DOHH2 (cell line): Measurements from ENCODE around the gene TTLL10.

ENCODE experiments used
- H3F3A ChIP-seq: fragments of 200-600 bp; sonication (generic), shearing (Covaris generic); 2 replicates; pipeline ENCODE4 v1.6.0; 2016; ENCODE audit warnings: antibody characterized with exemption, mild to moderate bottlenecking; ENCODE audit not compliant: control insufficient read depth, insufficient read depth
- H3K27ac ChIP-seq: fragments of 200-600 bp; sonication (generic); 2 replicates; pipeline ENCODE4 v1.5.1; 2014; ENCODE audit warnings: low read depth, mild to moderate bottlenecking, low read length, moderate library complexity
- H3K27me3 ChIP-seq: fragments of 200-600 bp; sonication (generic); 2 replicates; pipeline ENCODE4 v1.6.1; 2014; ENCODE audit warnings: mild to moderate bottlenecking, low read length, mixed read lengths; ENCODE audit not compliant: control insufficient read depth
- H3K36me3 ChIP-seq: fragments of 200-600 bp; sonication (generic); 2 replicates; pipeline ENCODE4 v1.6.1; 2014; ENCODE audit warnings: mild to moderate bottlenecking, low read length, moderate library complexity, mixed read lengths; ENCODE audit not compliant: control insufficient read depth
- H3K4me1 ChIP-seq: fragments of 200-600 bp; sonication (generic); 2 replicates; pipeline ENCODE4 v1.6.1; 2014; ENCODE audit warnings: mild to moderate bottlenecking, low read length, mixed read lengths; ENCODE audit not compliant: control insufficient read depth
- H3K4me2 ChIP-seq: fragments of 200-600 bp; sonication (generic); 2 replicates; pipeline ENCODE4 v1.6.0; 2014; ENCODE audit warnings: mild to moderate bottlenecking, low read length, moderate library complexity
- H3K4me3 ChIP-seq: fragments of 200-600 bp; sonication (generic); 2 replicates; pipeline ENCODE4 v1.5.1; 2014; ENCODE audit warnings: mild to moderate bottlenecking, low read length, mixed read lengths
- H3K79me2 ChIP-seq: fragments of 200-600 bp; sonication (generic); 2 replicates; pipeline ENCODE4 v1.6.1; 2014; ENCODE audit warnings: mild to moderate bottlenecking, low read length, mixed read lengths; ENCODE audit not compliant: control insufficient read depth
- H3K9me2 ChIP-seq: fragments of 200-600 bp; sonication (generic); replicated peaks from 2 replicates; pipeline ENCODE4 v1.6.1; 2014; ENCODE audit warnings: mild to moderate bottlenecking, low read length, mixed read lengths; ENCODE audit not compliant: control insufficient read depth
- H3K9me3 ChIP-seq: fragments of 200-600 bp; sonication (generic); 2 replicates; pipeline ENCODE4 v1.6.1; 2014; ENCODE audit warnings: antibody characterized with exemption, low read length, mixed read lengths; ENCODE audit not compliant: control insufficient read depth, insufficient read depth
- H4K20me1 ChIP-seq: fragments of 200-600 bp; sonication (generic); 2 replicates; pipeline ENCODE4 v1.6.0; 2014; ENCODE audit warnings: low read depth, mild to moderate bottlenecking, antibody characterized with exemption, low read length, moderate library complexity; ENCODE audit not compliant: control insufficient read depth, insufficient read depth
- CTCF ChIP-seq: fragments of 200-600 bp; sonication (generic); IDR thresholded peaks from one replicate; pipeline ENCODE4 v1.5.1; 2014; ENCODE audit warnings: antibody characterized with exemption, mild to moderate bottlenecking, low read depth, low read length; ENCODE audit not compliant: poor library complexity, severe bottlenecking
- EZH2phosphoT487 ChIP-seq: fragments of 200-600 bp; sonication (generic); IDR thresholded peaks from 2 replicates; pipeline ENCODE4 v1.6.1; 2017; ENCODE audit warnings: borderline replicate concordance, mild to moderate bottlenecking, antibody characterized with exemption, low read length, moderate library complexity, mixed read lengths

The TTLL10 gene

GRCh38 chr1:1129381-1129821 lies 44.3 kb upstream of the TTLL10 start:
- Histone ChIP-seq H4K20me1 (no peaks in the 10 kb centered on the region), H3K27me3 (no peaks in the 10 kb centered on the region), H3K9me2 (no peaks in the 10 kb centered on the region), H3K4me3 (no peak overlapping the region), H3K9me3 (no peaks in the 10 kb centered on the region), H3K36me3 (no peaks in the 10 kb centered on the region), H3K4me1 (no peaks in the 10 kb centered on the region), H3K4me2 (no peak overlapping the region), H3F3A (no peaks in the 10 kb centered on the region), H3K79me2 (no peaks in the 10 kb centered on the region), H3K27ac (no peak overlapping the region)
- TF ChIP-seq EZH2phosphoT487 (no peak), CTCF (no peak)

- Histone ChIP-seq H3K9me3 (no peaks in the 10 kb centered on the region), H4K20me1 (no peaks in the 10 kb centered on the region), H3K27me3 (no peaks in the 10 kb centered on the region), H3K4me1 (no peaks in the 10 kb centered on the region), H3K27ac (no peak overlapping the region), H3K4me3 (no peak overlapping the region), H3K4me2 (no peak overlapping the region), H3K79me2 (no peaks in the 10 kb centered on the region), H3F3A (no peaks in the 10 kb centered on the region), H3K9me2 (no peaks in the 10 kb centered on the region), H3K36me3 (no peaks in the 10 kb centered on the region)
- TF ChIP-seq EZH2phosphoT487 (no peak), CTCF (no peak)
These were observed 43.2 kb upstream of the TTLL10 start for GRCh38 chr1:1130206-1131120.

GRCh38 chr1:1132042-1132950 lies 41.4 kb upstream of the TTLL10 start:
- Histone ChIP-seq H3K27ac (no peak overlapping the region), H3K27me3 (peaks cover 10% of the 10 kb centered on the region), H3K36me3 (no peaks in the 10 kb centered on the region), H3K9me3 (no peaks in the 10 kb centered on the region), H3F3A (no peaks in the 10 kb centered on the region), H3K9me2 (no peaks in the 10 kb centered on the region), H3K4me1 (peaks cover 17% of the 10 kb centered on the region), H3K79me2 (no peaks in the 10 kb centered on the region), H3K4me2 (no peak overlapping the region), H3K4me3 (no peak overlapping the region), H4K20me1 (no peaks in the 10 kb centered on the region)
- TF ChIP-seq EZH2phosphoT487, result no peak
- TF ChIP-seq CTCF, result no peak
